Neural cell (in vitro differentiated cells): ENCODE measurements around the gene CDK13.

Source experiments
- CTCF ChIP-seq: fragments of 450-650 bp; IDR thresholded peaks from 2 replicates; pipeline ENCODE4 v1.5.1; 2014; ENCODE audit warnings: antibody characterized with exemption, mild to moderate bottlenecking, moderate library complexity; ENCODE audit not compliant: poor library complexity, severe bottlenecking
- TAF1 ChIP-seq: IDR thresholded peaks from 2 replicates; pipeline ENCODE4 v1.6.1; 2012; ENCODE audit warnings: low read depth

GRCh38 chr7:40043164-40043563 lies 93.1 kb downstream of the CDK13 start:
- no peak for TF ChIP-seq CTCF
- no peak for TF ChIP-seq TAF1
